Thyroid gland (tissue), 4 donors: ENCODE results near the gene KIF1C. TPM values are rescaled to one million over a fixed set of nuclear protein-coding genes. Genes with fewer than 3 reads are reported as not detected.
A peak's percentile ranks its signal among the peaks of the same experiment; 100 is the strongest.

Experiments used
- DNase-seq, 2 donors: peaks; one replicate each; pipeline ENCODE4 v3.0.0-alpha.2; 2019
- H3K27ac ChIP-seq, 3 donors: fragments of 200-600 bp; sonication (generic); 1 replicate in 2 of 3; 2 replicates in 1 of 3; pipeline ENCODE4 v1.5.1; 2016 to 2019; ENCODE audit warnings: mild to moderate bottlenecking in 1 of 3, moderate library complexity in 1 of 3
- H3K27me3 ChIP-seq: fragments of 200-600 bp; sonication (generic); one replicate; pipeline ENCODE4 v1.5.1; 2019
- H3K36me3 ChIP-seq, 2 donors: fragments of 200-600 bp; sonication (generic); one replicate each; pipeline ENCODE4 v1.5.1; 2016 to 2019
- H3K4me1 ChIP-seq, 2 donors: fragments of 200-600 bp; sonication (generic); one replicate each; pipeline ENCODE4 v1.5.1; 2017 to 2019
- H3K4me3 ChIP-seq, 3 donors: fragments of 200-600 bp; sonication (generic); replicated peaks in 1 of 3; 1 replicate in 2 of 3; 2 replicates in 1 of 3; pipeline ENCODE4 v1.5.1; 2016; ENCODE audit warnings: mild to moderate bottlenecking in 1 of 3
- H3K9me3 ChIP-seq: fragments of 200-600 bp; sonication (generic); one replicate; pipeline ENCODE4 v1.5.1; 2017
- CTCF ChIP-seq, 6 experiments: fragments of 200-600 bp in 3 of 6; fragments of 450-650 bp in 3 of 6; sonication (generic) in 3 of 6; IDR thresholded peaks; one replicate each; pipeline ENCODE4 v1.5.1; 2016 to 2019; ENCODE audit warnings: antibody characterized with exemption in 6 of 6, mild to moderate bottlenecking in 2 of 6, inconsistent platforms in 1 of 6, moderate library complexity in 1 of 6
- POLR2A ChIP-seq, 2 donors: fragments of 450-650 bp; IDR thresholded peaks; one replicate each; pipeline ENCODE4 v1.6.1; 2017; ENCODE audit warnings: antibody characterized with exemption in 2 of 2, mild to moderate bottlenecking in 2 of 2, moderate library complexity in 1 of 2
- WGBS, 2 donors: methylation state at CpG; one replicate each; pipeline ENCODE4 v1.1.5; 2017; 5-methylcytosine and 5-hydroxymethylcytosine counted together
- intact Hi-C: fragments of 100-400 bp; cut with DNase I; formaldehyde crosslinking; loops from one replicate; pipeline ENCODE4 v1.15.1; 2023
- total RNA-seq, 4 donors: library from RNA; depleted of rRNA; stranded (reverse); fragments of >200 nt; gene quantifications; one replicate each; pipeline ENCODE4 v1.2.3, GENCODE V29; 2016

KIF1C gene
- total RNA-seq, 4 donors from 2014 or later, result 67.3 to 134 (median 86.9) TPM

GRCh38 chr17:4980644-4981216 lies 17.0 kb upstream of the KIF1C start:
- Histone ChIP-seq H3K36me3 (peaks cover 41 to 47% of the 10 kb centered on the region in 2 donors), H3K9me3 (no peaks in the 10 kb centered on the region), H3K27me3 (no peaks in the 10 kb centered on the region), H3K4me3 (no peak overlapping the region), H3K4me1 (peaks cover 0 to under 1% of the 10 kb centered on the region in 2 donors), H3K27ac (no peak overlapping the region)
- TF ChIP-seq POLR2A (IDR thresholded peaks at IDR 0.05) (no peak), CTCF (IDR thresholded peaks at IDR 0.05) (peak; percentile 53 to 86 (median 72))
- WGBS, 2 donors, result 40 to 55% methylated on average over 6 of the region's 6 CpGs
- intact Hi-C loops, result loop anchor here (2.0 to 5.0 kb wide), 2 partner anchors 43 to 82 kb away; no protein-coding TSS in a partner anchor
- peak in 1 of 2 donors; percentile 8 for DNase-seq

GRCh38 chr17:4982305-4982704 lies 15.4 kb upstream of the KIF1C start:
- Histone ChIP-seq H3K36me3 (peaks cover 34 to 41% of the 10 kb centered on the region in 2 donors), H3K27ac (no peak overlapping the region), H3K4me3 (no peak overlapping the region), H3K4me1 (peaks cover 8 to 10% of the 10 kb centered on the region in 2 donors), H3K27me3 (no peaks in the 10 kb centered on the region), H3K9me3 (no peaks in the 10 kb centered on the region)
- intact Hi-C loops, result loop anchor here (5.0 kb wide), 1 partner anchor 45 kb away; no protein-coding TSS in a partner anchor
- WGBS, 2 donors, result 62 to 65% methylated on average over 5 of the region's 5 CpGs
- TF ChIP-seq CTCF (IDR thresholded peaks at IDR 0.05), result no peak
- no peak for TF ChIP-seq POLR2A (IDR thresholded peaks at IDR 0.05)
- no peak for DNase-seq

GRCh38 chr17:4986403-4986802 lies 11.3 kb upstream of the KIF1C start:
- intact Hi-C loops, result loop anchor here (2.0 kb wide), 1 partner anchor 82 kb away; no protein-coding TSS in a partner anchor
- no peak for TF ChIP-seq POLR2A (IDR thresholded peaks at IDR 0.05)
- no peak for TF ChIP-seq CTCF (IDR thresholded peaks at IDR 0.05)
- H3K27ac ChIP-seq, result peak overlapping the region in 2 of 3 donors; percentile 93 to 94
- no peaks in the 10 kb centered on the region for H3K9me3 ChIP-seq
- H3K27me3 ChIP-seq, result no peaks in the 10 kb centered on the region
- peak overlapping the region in 2 of 3 donors; percentile 80 to 94 for H3K4me3 ChIP-seq
- peaks cover 17 to 19% of the 10 kb centered on the region in 2 donors for H3K4me1 ChIP-seq
- H3K36me3 ChIP-seq, result peaks cover 12 to 14% of the 10 kb centered on the region in 2 donors
- 50 to 54% methylated on average over 5 of the region's 5 CpGs for WGBS, 2 donors
- peak in 1 of 2 donors; percentile 22 for DNase-seq

GRCh38 chr17:4986951-4987766 lies 10.6 kb upstream of the KIF1C start, which contains the start of gene CAMTA2:
TSS of gene CAMTA2 (minus strand) at chr17:4987675. CDS start at chr17:4986222, 1,453 bp downstream.
- Histone ChIP-seq H3K4me1 (peaks cover 17 to 19% of the 10 kb centered on the region in 2 donors), H3K4me3 (peak within 1 kb of the TSS; percentile 21 to 94 (median 80)), H3K36me3 (peaks cover 8 to 10% of the 10 kb centered on the region in 2 donors), H3K9me3 (no peaks in the 10 kb centered on the region), H3K27me3 (no peaks in the 10 kb centered on the region), H3K27ac (peak within 1 kb of the TSS; percentile 71 to 94 (median 93))
- intact Hi-C loops, result loop anchor here (2.0 kb wide), 1 partner anchor 82 kb away; no protein-coding TSS in a partner anchor
- peak in 1 of 2 donors; percentile 88 for TF ChIP-seq POLR2A (IDR thresholded peaks at IDR 0.05)
- TF ChIP-seq CTCF (IDR thresholded peaks at IDR 0.05), result peak in 5 of 6 experiments; percentile 47 to 75 (median 69)
- DNase-seq, result peak; percentile 88 to 90
- WGBS, 2 donors, result 0 to 1% methylated on average over 16 to 28 of the region's 78 CpGs
